LoVo (cell line): ENCODE results near the gene MS4A4A.
"Not testable (repeated sequence)": the region's sequence is repeated elsewhere in the genome, so short reads cannot be mapped to it uniquely, and the experiment has no call there.

Experiments
- DNase-seq: peaks from one replicate; pipeline ENCODE4 v3.0.0-alpha.2; 2016; ENCODE audit warnings: low spot score

MS4A4A gene

GRCh38 chr11:60280412-60280811 lies at the start of gene MS4A4A:
MS4A4A (plus strand) TSS chr11:60280666; CDS start chr11:60280676, 10 bp downstream.
- DNase-seq, result no peak

- no peak for DNase-seq
Observed at GRCh38 chr11:60230681-60231080, 49.8 kb upstream of the MS4A4A start.

- no peak for DNase-seq
Observed at GRCh38 chr11:60235321-60235720, 45.1 kb upstream of the MS4A4A start.

GRCh38 chr11:60240662-60241061 lies 39.8 kb upstream of the MS4A4A start:
- no peak for DNase-seq

- DNase-seq, result no peak
Observed at GRCh38 chr11:60241786-60242185, 38.7 kb upstream of the MS4A4A start.

- DNase-seq, result no peak
Observed at GRCh38 chr11:60242740-60243239, 37.7 kb upstream of the MS4A4A start, which contains the start of gene MS4A4E. MS4A4E (minus strand) TSS chr11:60243137; CDS start chr11:60230055, 13,082 bp downstream.

GRCh38 chr11:60251485-60252212 lies 28.8 kb upstream of the MS4A4A start:
- DNase-seq, result peak; percentile 43

- no peak for DNase-seq
Observed at GRCh38 chr11:60252213-60253108, 28.0 kb upstream of the MS4A4A start.

GRCh38 chr11:60257956-60258722 lies 22.3 kb upstream of the MS4A4A start:
- DNase-seq, result no peak

GRCh38 chr11:60261014-60261413 lies 19.5 kb upstream of the MS4A4A start:
- no peak for DNase-seq

- DNase-seq, result no peak
Observed at GRCh38 chr11:60263402-60263801, 17.1 kb upstream of the MS4A4A start.

GRCh38 chr11:60264644-60265043 lies 15.8 kb upstream of the MS4A4A start:
- DNase-seq, result no peak

- DNase-seq, result peak; percentile 25
Observed at GRCh38 chr11:60265373-60266214, 14.9 kb upstream of the MS4A4A start.

- DNase-seq, result no peak
Observed at GRCh38 chr11:60274416-60274815, 6.0 kb upstream of the MS4A4A start.

GRCh38 chr11:60281485-60281884 lies 1.0 kb downstream of the MS4A4A start:
- no peak for DNase-seq

- DNase-seq, result no peak
Observed at GRCh38 chr11:60282286-60282685, 1.8 kb downstream of the MS4A4A start.

GRCh38 chr11:60285411-60286126 lies 5.1 kb downstream of the MS4A4A start:
- not testable (repeated sequence) for DNase-seq

- no peak for DNase-seq
Observed at GRCh38 chr11:60288531-60288930, 8.1 kb downstream of the MS4A4A start.

- no peak for DNase-seq
Observed at GRCh38 chr11:60292145-60292544, 11.7 kb downstream of the MS4A4A start.

GRCh38 chr11:60301178-60301577 lies 20.7 kb downstream of the MS4A4A start:
- DNase-seq, result no peak
